AG10803 (cell line): ENCODE results near the gene ADGRA3.

ENCODE experiments used
- DNase-seq: peaks from one replicate; pipeline ENCODE4 v3.0.0; 2010; ENCODE audit warnings: low read depth
- H3K4me3 ChIP-seq: 2 replicates; pipeline ENCODE4 v1.5.1; 2011; ENCODE audit warnings: mild to moderate bottlenecking, low read length, control low read depth
- TF ChIP-seq, protein P1 (sequence below): conservative IDR thresholded peaks from 2 replicates; pipeline ENCODE4 v1.5.1; 2011; ENCODE audit warnings: mild to moderate bottlenecking, low read length, control low read depth, inconsistent platforms

ADGRA3 gene

DNA sequence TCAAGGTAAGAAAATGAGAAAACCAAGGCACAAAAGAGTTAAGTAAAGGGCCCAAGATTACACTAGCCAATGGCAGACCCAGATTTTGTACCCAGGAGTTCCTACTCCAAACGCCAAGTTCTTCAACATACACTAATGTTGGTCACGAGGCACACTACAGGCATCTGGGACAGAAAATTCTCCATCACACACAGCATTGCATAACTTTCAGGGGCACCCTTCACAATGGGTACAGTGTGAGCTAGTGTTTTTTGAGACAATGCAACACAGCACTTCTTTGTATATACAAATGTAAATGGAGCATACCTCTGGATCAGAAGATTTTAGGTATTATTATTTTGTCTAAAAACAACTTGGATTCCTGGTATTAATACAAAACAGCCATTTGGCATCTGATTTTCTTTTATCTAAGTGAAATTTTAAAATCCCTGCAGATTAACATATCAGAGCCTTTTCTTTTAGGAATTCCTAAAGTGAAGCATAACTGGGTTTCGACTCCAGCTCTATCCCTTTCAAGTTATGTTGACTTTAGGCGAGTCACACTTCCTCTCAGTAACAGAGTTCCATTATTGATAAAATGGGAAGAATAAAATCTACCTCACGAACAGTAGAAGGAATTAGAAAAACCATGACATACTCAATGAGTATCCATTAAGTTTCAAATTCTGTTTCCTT is 41.1 kb downstream of the ADGRA3 start:
- H3K4me3 ChIP-seq, result no peak overlapping the region
- TF ChIP-seq, protein P1, sequence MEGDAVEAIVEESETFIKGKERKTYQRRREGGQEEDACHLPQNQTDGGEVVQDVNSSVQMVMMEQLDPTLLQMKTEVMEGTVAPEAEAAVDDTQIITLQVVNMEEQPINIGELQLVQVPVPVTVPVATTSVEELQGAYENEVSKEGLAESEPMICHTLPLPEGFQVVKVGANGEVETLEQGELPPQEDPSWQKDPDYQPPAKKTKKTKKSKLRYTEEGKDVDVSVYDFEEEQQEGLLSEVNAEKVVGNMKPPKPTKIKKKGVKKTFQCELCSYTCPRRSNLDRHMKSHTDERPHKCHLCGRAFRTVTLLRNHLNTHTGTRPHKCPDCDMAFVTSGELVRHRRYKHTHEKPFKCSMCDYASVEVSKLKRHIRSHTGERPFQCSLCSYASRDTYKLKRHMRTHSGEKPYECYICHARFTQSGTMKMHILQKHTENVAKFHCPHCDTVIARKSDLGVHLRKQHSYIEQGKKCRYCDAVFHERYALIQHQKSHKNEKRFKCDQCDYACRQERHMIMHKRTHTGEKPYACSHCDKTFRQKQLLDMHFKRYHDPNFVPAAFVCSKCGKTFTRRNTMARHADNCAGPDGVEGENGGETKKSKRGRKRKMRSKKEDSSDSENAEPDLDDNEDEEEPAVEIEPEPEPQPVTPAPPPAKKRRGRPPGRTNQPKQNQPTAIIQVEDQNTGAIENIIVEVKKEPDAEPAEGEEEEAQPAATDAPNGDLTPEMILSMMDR, result no peak
- DNase-seq, result no peak

DNA sequence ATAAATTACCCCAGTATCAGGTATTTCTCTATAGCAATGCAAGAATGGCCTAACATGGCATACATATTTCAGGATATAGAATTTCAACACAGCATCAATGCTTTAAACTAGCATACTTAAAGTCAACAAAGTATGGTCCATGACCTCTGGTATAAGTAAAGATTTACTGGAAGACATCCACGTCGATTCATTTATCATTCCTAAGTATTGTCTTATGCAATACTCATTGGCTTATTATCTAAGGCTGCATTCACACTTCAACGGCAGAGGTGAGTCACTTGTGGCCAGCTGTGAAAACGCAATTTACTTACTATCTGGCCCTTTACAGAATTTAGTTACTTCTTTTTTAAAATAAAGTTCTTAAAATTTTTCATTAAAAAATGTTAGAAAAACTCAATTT is 42.6 kb downstream of the ADGRA3 start:
- no peak overlapping the region for H3K4me3 ChIP-seq
- TF ChIP-seq, protein P1, result no peak
- peak; percentile 41 for DNase-seq

DNA sequence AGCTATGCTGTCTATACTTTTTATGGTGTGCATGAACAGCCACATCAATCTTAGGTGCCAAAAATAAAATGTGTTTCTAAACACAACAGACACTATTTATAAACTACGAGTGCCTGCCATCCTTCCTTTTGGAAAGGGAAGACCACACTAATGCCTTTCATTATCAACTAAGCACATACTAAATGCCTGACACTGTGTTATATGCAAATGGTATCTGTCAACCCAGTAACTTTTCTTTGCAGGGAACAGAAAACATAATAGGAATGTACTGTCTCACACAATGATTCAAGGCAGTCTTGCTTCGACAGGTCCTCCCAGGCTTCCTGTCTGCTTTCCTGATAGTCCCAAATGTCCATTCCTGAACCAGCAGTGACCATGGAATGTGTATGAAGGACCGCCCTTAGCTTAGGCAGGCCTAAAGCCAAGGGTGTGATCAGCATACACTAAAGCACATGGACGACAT is 43.8 kb downstream of the ADGRA3 start:
- TF ChIP-seq, protein P1, result no peak
- H3K4me3 ChIP-seq, result no peak overlapping the region
- no peak for DNase-seq

DNA sequence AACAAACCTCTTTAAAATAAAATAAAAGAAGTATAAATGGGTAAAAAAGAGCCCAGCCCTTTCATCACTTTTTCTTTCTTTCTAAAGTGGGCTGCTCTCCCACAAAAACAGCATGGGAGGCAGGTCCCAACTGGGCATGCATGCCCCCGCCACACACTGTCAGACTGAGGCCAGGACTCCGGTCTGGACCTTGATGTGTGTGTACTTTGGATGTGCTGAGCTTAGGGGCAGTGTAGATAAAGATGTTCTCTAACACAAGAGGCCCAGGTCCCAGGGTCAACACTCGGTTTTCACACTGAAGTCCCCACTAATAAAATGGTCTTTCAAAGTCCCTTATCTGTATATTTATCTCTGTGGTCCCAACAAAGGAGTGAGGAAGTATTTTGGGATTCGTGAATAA is 44.4 kb downstream of the ADGRA3 start:
- DNase-seq, result no peak
- no peak overlapping the region for H3K4me3 ChIP-seq
- TF ChIP-seq, protein P1, result no peak

DNA sequence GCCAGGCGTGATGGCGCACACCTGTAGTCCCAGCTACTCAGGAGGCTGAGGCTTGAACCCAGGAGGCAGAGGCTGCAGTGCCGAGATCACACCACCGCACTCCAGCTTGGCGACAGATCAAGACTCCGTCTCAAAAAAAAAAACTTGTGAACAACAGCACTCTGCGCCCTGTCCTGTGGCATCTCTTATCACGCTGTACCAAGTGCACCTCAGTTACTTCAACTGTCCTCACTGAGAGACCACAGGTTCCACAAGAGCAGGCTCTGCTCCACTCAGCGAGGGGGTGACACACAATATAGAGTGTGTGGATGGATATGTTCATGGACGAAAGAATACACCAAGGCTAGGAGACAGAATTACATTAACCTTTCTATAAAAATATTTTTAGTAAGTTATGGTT is 49.3 kb downstream of the ADGRA3 start:
- no peak for DNase-seq
- no peak overlapping the region for H3K4me3 ChIP-seq
- TF ChIP-seq, protein P1, result no peak

DNA sequence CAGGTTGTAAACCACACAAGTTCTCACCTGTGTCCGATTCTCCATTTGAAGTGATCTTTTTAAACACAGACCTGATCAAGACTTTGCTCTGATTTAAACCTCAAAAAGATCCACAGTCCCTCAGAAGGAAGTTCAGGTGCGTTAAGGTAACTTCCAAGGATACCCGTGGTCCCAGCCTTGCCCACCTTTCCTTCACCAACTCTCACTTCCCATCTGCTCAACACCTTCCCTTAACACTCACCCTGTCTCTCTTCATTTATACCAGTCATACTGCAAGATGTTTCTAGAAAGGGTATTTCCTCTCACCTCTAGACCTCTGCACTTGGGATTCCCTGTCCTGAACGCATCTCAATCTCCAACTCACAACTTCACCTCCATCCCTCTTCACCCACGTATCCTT is 49.9 kb downstream of the ADGRA3 start:
- no peak overlapping the region for H3K4me3 ChIP-seq
- TF ChIP-seq, protein P1, result no peak
- DNase-seq, result no peak

DNA sequence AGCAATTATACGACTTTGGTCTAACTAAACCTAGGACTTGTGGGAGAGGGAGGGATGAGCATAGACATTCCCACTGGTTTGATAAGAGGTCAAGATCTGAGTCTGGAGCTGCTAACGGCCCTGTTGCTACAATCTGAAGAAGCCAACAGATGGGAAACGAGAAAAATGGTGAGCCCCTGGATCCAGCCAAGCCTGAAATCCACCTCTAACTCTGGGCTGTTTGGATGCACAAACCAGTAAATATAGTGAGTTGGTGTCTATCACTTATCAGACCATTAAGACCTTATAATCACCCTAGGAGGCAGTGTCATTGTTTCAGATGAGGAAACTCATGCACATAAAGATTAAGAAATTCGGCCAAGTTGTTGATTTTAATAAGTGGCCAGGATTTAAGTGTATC is 50.5 kb downstream of the ADGRA3 start:
- TF ChIP-seq, protein P1, result no peak
- DNase-seq, result no peak
- H3K4me3 ChIP-seq, result no peak overlapping the region
